Measurements from ENCODE around the gene COL4A4.

- TF ChIP-seq CTCF (IDR thresholded peaks at IDR 0.05), result no peak
- no peak for TF ChIP-seq POLR2A (IDR thresholded peaks at IDR 0.05)
These were observed 157.7 kb downstream of the COL4A4 start for GRCh38 chr2:227006189-227006897.

Measured in Peyer's patch (tissue), 4 donors.